ENCODE measurements around the gene TNPO3. TPM values are rescaled to one million over a fixed set of nuclear protein-coding genes. Genes with fewer than 3 reads are reported as not detected.

The TNPO3 gene
- total and polyA plus RNA-seq, 10 of the 15 experiments (the other 5 are each of a cell fraction or from before 2014, with no cell fraction given) = 17.6 to 91.8 (median 65.9) TPM

DNA sequence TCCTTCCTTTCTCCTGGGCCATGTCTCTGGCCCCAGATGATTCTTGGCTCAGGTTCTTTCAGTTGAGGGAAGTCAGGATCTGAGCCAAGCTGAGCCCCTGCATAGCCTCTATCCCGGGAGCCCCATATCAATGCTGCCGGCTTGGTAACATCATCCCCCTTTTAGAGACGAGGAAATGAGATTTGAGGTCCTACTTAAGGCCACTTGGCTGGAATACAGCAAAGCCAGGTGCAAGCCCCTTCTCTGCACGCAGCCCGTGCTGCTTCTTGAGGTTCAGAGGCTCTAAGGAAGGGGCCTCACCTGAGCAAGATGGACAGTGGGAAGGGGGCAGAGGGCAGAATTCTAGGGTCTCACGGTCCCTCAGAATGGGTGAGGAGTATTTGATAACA, 119.6 kb downstream of the TNPO3 start (continued):
- TF ChIP-seq, protein P1, sequence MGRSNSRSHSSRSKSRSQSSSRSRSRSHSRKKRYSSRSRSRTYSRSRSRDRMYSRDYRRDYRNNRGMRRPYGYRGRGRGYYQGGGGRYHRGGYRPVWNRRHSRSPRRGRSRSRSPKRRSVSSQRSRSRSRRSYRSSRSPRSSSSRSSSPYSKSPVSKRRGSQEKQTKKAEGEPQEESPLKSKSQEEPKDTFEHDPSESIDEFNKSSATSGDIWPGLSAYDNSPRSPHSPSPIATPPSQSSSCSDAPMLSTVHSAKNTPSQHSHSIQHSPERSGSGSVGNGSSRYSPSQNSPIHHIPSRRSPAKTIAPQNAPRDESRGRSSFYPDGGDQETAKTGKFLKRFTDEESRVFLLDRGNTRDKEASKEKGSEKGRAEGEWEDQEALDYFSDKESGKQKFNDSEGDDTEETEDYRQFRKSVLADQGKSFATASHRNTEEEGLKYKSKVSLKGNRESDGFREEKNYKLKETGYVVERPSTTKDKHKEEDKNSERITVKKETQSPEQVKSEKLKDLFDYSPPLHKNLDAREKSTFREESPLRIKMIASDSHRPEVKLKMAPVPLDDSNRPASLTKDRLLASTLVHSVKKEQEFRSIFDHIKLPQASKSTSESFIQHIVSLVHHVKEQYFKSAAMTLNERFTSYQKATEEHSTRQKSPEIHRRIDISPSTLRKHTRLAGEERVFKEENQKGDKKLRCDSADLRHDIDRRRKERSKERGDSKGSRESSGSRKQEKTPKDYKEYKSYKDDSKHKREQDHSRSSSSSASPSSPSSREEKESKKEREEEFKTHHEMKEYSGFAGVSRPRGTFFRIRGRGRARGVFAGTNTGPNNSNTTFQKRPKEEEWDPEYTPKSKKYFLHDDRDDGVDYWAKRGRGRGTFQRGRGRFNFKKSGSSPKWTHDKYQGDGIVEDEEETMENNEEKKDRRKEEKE (IDR thresholded peaks at IDR 0.05) = no peak
- peak; percentile 18; the same call in 1 of the 2 replicates for TF ChIP-seq POLR2AphosphoS5 (IDR thresholded peaks at IDR 0.05; ENCODE audit: low read length)
- TF ChIP-seq FOXK2 (IDR thresholded peaks at IDR 0.05) = no peak
- 0 out of 4 replicates have a peak, but pooled peaks of 1 of the 2 experiments have one; percentile 0 for TF ChIP-seq IKZF2 (IDR thresholded peaks at IDR 0.05)
- TF ChIP-seq YBX1 (IDR thresholded peaks at IDR 0.05) = no peak

DNA sequence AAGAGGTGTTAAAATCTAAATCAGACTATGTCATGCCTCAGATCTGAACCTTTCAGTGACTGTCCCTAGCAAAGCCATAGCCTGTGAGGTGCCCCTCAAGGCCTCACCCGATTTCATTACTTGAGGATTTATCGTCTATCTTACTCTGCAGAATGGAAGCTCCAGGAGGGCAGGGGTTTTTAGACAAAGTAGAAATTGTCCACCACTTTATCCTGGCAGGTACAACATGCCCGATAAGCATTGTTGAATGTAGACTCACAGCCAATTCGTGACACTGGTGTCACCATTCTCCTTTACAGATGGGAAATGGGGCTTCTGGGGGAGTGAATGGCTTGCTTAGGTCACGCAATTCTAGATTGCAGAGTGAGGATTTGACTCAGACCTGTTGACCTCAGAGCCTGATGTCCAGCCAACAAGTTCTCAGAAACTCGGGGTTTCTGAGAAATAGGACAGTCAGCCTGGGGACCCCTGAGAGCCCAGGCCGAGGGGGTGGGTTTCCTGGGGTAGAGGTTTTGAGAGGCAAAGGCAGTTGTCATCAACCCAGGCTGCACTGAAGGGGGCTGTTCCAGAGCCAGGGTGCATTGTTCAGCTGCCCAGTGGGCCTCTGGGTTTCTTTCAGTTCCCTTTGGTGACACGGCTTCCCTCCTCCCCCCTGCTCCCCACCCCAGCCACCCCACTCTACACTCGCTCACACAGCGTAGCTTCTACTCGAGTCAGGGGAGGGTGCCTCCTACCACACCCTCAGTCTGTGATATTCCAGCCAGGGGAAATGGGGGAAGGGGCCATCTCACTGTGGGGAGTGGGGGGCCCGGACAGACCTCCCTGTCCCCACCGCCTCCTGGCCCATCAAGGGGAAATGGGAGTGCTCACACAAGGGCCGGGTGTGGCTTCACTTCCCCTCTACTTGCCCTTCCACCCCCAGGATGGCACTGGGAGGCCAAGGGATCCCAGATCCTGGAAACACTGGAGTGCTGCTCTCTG, 120.3 kb downstream of the TNPO3 start:
- SMC1A ChIA-PET (ENCODE audit: uncharacterized antibody, unreplicated experiment) = interaction anchor here (1.4 to 2.6 kb wide), 5 partner anchors 8 to 157 kb away, joined by 4 to 12 read pairs (median 8); partner anchors contain the start of gene ATP6V1F
- DNase-seq (ENCODE audit: low read depth, low spot score) (peak; percentile 66), FAIRE-seq (peak; percentile 77), ATAC-seq (peak; percentile 60)
- Histone ChIP-seq H3K4me2 (ENCODE audit: control insufficient read depth, insufficient read depth) (peak overlapping the region; percentile 96), H3K9ac (ENCODE audit: control insufficient read depth, insufficient read depth, low read length) (peak overlapping the region; percentile 97), H3K9me3 (replicated peaks; ENCODE audit: control insufficient read depth, insufficient read depth, low read length) (no peaks in the 10 kb centered on the region), H3K27me3 (replicated peaks in 1 of 2; ENCODE audit: control insufficient read depth in 2 of 2, insufficient read depth in 2 of 2, low read length in 1 of 2) (no peaks in the 10 kb centered on the region), H4K20me1 (ENCODE audit: control insufficient read depth, insufficient read depth) (no peaks in the 10 kb centered on the region), H3K4me1 (ENCODE audit: control insufficient read depth, insufficient read depth, low read length) (peaks cover 47% of the 10 kb centered on the region), H3K4me3 (peak overlapping the region; percentile 58), H3K27ac (ENCODE audit: control insufficient read depth, insufficient read depth) (peak overlapping the region; percentile 96), H3K79me2 (ENCODE audit: control insufficient read depth, insufficient read depth, low read length) (peaks cover 60% of the 10 kb centered on the region), H3K36me3 (ENCODE audit: control insufficient read depth in 2 of 2, insufficient read depth in 2 of 2, low read length in 1 of 2) (no peaks in the 10 kb centered on the region), H2AFZ (ENCODE audit: control insufficient read depth, low read depth, low read length) (peak overlapping the region; percentile 49)
- in situ Hi-C loops (cut with MboI) = no loop called here
- CTCF ChIA-PET = interaction anchor here (1.0 to 2.1 kb wide), 5 partner anchors 11 to 72 kb away, joined by 3 to 8 read pairs (median 4); partner anchors contain the start of gene ATP6V1F
- intact Hi-C loops (cut with micrococcal nuclease; ENCODE audit: unreplicated experiment) = loop anchor here (2.0 to 10.0 kb wide), 3 partner anchors 120 to 680 kb away; partner anchors contain the start of genes NRF1, TNPO3 and TSPAN33
- BruUV-seq (replicated peaks) = TSS peak; percentile 42
- 3% methylated on average over 10 of the region's 14 CpGs for WGBS (ENCODE audit: insufficient coverage, insufficient replicate concordance, low lambda C conversion rate, missing lambda C conversion rate)
- RAD21 ChIA-PET (ENCODE audit: unreplicated experiment) = interaction anchor here (1.0 to 3.6 kb wide), 8 partner anchors 12 to 229 kb away, joined by 4 to 25 read pairs (median 6); partner anchors contain the start of gene KCP
- POLR2A ChIA-PET = interaction anchor here (0.7 to 2.4 kb wide), 13 partner anchors 8 to 723 kb away, joined by 3 to 10 read pairs (median 5); no protein-coding TSS in a partner anchor
- TF ChIP-seq SPI1 (IDR thresholded peaks at IDR 0.05; ENCODE audit: borderline replicate concordance, insufficient read depth, low read depth, low read length) = peak; percentile 54
- TF ChIP-seq, protein P2, sequence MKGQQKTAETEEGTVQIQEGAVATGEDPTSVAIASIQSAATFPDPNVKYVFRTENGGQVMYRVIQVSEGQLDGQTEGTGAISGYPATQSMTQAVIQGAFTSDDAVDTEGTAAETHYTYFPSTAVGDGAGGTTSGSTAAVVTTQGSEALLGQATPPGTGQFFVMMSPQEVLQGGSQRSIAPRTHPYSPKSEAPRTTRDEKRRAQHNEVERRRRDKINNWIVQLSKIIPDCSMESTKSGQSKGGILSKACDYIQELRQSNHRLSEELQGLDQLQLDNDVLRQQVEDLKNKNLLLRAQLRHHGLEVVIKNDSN (IDR thresholded peaks at IDR 0.05; ENCODE audit: borderline replicate concordance, extremely low read length, insufficient read depth, low read depth, low read length) = no peak
- no peak for TF ChIP-seq RB1 (IDR thresholded peaks at IDR 0.05; ENCODE audit: borderline replicate concordance)
- TF ChIP-seq RAD51 (IDR thresholded peaks at IDR 0.05) = no peak
- no peak for TF ChIP-seq GABPA (IDR thresholded peaks at IDR 0.05; ENCODE audit: low read depth)
- TF ChIP-seq POLR2AphosphoS2 (IDR thresholded peaks at IDR 0.05; ENCODE audit: low read depth, low read length) = no peak
- no peak for TF ChIP-seq MYC (IDR thresholded peaks at IDR 0.05; ENCODE audit: insufficient read depth, insufficient read length, insufficient replicate concordance, low read length, severe bottlenecking)
- TF ChIP-seq, protein P3, sequence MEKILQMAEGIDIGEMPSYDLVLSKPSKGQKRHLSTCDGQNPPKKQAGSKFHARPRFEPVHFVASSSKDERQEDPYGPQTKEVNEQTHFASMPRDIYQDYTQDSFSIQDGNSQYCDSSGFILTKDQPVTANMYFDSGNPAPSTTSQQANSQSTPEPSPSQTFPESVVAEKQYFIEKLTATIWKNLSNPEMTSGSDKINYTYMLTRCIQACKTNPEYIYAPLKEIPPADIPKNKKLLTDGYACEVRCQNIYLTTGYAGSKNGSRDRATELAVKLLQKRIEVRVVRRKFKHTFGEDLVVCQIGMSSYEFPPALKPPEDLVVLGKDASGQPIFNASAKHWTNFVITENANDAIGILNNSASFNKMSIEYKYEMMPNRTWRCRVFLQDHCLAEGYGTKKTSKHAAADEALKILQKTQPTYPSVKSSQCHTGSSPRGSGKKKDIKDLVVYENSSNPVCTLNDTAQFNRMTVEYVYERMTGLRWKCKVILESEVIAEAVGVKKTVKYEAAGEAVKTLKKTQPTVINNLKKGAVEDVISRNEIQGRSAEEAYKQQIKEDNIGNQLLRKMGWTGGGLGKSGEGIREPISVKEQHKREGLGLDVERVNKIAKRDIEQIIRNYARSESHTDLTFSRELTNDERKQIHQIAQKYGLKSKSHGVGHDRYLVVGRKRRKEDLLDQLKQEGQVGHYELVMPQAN (conservative IDR thresholded peaks at IDR 0.05) = no peak
- 0 out of 2 replicates have a peak, but pooled peaks have one; percentile 48 for TF ChIP-seq MEF2A (IDR thresholded peaks at IDR 0.05; ENCODE audit: insufficient read depth, low read depth, low read length)
